Body of pancreas (tissue), 4 donors: ENCODE results near the gene TOP3B.

Source experiments
- POLR2A ChIP-seq, 3 donors: fragments of 450-650 bp; IDR thresholded peaks; one replicate each; pipeline ENCODE4 v1.6.1; 2016; ENCODE audit warnings: antibody characterized with exemption in 3 of 3, mild to moderate bottlenecking in 2 of 3
- TF ChIP-seq, protein P1 (sequence below), 7 experiments: fragments of 450-650 bp in 4 of 7; fragments of 200-600 bp in 3 of 7; sonication (generic) in 3 of 7; IDR thresholded peaks; one replicate each; pipeline ENCODE4 v1.5.1; 2016 to 2019; ENCODE audit warnings: antibody characterized with exemption in 7 of 7

DNA sequence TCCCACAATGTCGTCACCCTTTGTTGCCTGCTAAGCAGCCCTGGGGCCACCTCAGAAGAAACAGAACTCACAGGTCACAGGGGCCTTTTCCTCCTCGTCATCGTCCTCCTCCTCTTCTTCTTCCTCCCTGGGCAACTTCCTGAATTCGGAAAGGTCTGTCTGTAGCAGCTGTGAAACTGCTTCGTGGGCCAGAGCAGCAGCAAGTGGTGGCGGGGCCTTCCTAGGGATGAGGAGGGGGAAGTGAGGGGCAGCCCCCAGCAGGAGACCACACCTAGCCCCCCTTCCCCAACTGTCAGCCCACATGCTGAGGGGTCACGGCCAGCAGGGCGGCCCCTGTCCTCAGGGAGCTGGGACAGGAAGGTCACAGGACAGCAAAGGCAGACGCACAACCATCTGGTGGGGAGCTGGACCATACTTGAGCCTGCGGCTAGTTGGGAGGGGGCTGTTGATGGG, 43.1 kb downstream of the TOP3B start:
- TF ChIP-seq, protein P1, sequence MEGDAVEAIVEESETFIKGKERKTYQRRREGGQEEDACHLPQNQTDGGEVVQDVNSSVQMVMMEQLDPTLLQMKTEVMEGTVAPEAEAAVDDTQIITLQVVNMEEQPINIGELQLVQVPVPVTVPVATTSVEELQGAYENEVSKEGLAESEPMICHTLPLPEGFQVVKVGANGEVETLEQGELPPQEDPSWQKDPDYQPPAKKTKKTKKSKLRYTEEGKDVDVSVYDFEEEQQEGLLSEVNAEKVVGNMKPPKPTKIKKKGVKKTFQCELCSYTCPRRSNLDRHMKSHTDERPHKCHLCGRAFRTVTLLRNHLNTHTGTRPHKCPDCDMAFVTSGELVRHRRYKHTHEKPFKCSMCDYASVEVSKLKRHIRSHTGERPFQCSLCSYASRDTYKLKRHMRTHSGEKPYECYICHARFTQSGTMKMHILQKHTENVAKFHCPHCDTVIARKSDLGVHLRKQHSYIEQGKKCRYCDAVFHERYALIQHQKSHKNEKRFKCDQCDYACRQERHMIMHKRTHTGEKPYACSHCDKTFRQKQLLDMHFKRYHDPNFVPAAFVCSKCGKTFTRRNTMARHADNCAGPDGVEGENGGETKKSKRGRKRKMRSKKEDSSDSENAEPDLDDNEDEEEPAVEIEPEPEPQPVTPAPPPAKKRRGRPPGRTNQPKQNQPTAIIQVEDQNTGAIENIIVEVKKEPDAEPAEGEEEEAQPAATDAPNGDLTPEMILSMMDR (IDR thresholded peaks at IDR 0.05): no peak
- no peak for TF ChIP-seq POLR2A (IDR thresholded peaks at IDR 0.05)
